Measurements from ENCODE around the gene SSTR1.

DNA sequence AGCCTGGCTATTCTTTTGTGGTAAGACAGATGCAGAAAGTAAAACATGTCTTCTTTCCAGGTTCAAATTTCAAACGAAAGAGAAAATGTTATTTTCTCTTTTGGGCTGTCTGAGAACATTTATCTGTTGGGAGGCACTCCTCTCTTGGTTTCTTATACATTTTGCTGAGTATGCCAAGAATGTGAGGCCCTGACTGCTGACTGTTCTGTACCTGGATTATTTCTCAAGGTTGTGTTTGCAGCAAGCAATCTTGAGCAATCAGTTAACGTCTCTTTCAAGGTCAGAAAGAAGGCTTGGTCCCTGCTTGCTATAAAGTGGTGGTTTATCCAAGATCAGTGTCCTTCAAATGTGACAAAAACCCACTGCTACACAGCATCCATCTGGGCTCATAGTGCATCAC is 9.8 kb downstream of the SSTR1 start:
- TF ChIP-seq, protein P1, sequence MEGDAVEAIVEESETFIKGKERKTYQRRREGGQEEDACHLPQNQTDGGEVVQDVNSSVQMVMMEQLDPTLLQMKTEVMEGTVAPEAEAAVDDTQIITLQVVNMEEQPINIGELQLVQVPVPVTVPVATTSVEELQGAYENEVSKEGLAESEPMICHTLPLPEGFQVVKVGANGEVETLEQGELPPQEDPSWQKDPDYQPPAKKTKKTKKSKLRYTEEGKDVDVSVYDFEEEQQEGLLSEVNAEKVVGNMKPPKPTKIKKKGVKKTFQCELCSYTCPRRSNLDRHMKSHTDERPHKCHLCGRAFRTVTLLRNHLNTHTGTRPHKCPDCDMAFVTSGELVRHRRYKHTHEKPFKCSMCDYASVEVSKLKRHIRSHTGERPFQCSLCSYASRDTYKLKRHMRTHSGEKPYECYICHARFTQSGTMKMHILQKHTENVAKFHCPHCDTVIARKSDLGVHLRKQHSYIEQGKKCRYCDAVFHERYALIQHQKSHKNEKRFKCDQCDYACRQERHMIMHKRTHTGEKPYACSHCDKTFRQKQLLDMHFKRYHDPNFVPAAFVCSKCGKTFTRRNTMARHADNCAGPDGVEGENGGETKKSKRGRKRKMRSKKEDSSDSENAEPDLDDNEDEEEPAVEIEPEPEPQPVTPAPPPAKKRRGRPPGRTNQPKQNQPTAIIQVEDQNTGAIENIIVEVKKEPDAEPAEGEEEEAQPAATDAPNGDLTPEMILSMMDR (IDR thresholded peaks at IDR 0.05), result no peak
- TF ChIP-seq RFX5 (IDR thresholded peaks at IDR 0.05) (no peak), MAZ (IDR thresholded peaks at IDR 0.05; ENCODE audit: borderline replicate concordance, low read depth, low read length) (no peak), EP300 (IDR thresholded peaks at IDR 0.05) (no peak)
- TF ChIP-seq, protein P2, sequence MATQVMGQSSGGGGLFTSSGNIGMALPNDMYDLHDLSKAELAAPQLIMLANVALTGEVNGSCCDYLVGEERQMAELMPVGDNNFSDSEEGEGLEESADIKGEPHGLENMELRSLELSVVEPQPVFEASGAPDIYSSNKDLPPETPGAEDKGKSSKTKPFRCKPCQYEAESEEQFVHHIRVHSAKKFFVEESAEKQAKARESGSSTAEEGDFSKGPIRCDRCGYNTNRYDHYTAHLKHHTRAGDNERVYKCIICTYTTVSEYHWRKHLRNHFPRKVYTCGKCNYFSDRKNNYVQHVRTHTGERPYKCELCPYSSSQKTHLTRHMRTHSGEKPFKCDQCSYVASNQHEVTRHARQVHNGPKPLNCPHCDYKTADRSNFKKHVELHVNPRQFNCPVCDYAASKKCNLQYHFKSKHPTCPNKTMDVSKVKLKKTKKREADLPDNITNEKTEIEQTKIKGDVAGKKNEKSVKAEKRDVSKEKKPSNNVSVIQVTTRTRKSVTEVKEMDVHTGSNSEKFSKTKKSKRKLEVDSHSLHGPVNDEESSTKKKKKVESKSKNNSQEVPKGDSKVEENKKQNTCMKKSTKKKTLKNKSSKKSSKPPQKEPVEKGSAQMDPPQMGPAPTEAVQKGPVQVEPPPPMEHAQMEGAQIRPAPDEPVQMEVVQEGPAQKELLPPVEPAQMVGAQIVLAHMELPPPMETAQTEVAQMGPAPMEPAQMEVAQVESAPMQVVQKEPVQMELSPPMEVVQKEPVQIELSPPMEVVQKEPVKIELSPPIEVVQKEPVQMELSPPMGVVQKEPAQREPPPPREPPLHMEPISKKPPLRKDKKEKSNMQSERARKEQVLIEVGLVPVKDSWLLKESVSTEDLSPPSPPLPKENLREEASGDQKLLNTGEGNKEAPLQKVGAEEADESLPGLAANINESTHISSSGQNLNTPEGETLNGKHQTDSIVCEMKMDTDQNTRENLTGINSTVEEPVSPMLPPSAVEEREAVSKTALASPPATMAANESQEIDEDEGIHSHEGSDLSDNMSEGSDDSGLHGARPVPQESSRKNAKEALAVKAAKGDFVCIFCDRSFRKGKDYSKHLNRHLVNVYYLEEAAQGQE (IDR thresholded peaks at IDR 0.05), result no peak

All from A549 (cell line).